GM21515 (cell line): ENCODE measurements around the gene NUDT7.

Source experiments
- ATAC-seq: cut with Tn5 transposase; IDR thresholded peaks from one replicate; pipeline ENCODE4 v1.9.1; 2021; ENCODE audit not compliant: unreplicated experiment

Gene NUDT7

DNA sequence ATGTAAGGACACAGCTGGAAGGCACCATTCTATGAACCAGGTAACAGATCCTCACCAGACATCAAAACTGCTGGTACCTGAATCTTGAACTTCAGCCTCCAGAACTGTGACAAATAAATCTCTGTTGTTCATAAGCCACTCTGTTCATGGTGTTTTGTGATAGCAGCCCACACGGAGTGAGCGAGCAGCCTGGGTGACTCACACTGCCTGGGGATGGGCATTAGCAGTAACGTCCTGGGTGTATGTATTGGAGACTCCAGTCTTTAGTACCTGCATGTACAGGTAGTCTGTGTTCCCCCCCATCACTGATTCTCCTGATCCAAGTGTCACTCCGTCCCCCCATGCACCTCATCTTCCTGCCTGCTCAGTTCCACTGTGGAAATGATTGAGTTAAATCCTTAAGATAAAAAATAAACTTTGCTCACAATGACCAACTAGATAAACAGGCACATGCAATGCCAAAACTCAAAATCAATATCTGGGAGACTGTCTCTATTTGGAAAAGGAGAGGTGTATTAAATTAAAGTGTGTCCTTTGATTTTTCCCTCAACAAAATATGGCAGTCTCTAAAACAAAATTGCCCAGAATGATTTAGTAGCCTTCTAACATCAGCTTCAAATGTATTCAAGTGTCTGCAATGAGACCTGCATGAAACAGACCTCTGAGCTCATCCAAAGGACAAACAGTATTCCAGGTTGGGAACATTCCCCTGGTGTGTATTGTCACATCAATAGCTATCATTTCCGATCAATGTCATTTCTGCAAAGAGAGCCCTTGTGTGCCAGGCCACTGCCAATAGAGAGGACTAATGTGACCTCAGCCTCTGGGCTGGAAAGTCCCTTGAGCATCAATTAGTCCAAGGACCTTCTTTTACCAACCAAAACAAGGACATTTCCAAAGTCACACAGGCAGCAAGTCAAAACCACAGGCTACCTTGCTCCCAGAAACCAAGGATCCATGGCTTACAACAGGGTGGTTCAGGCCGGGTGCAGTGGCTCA, 53.9 kb downstream of the NUDT7 start:
- no peak for ATAC-seq

DNA sequence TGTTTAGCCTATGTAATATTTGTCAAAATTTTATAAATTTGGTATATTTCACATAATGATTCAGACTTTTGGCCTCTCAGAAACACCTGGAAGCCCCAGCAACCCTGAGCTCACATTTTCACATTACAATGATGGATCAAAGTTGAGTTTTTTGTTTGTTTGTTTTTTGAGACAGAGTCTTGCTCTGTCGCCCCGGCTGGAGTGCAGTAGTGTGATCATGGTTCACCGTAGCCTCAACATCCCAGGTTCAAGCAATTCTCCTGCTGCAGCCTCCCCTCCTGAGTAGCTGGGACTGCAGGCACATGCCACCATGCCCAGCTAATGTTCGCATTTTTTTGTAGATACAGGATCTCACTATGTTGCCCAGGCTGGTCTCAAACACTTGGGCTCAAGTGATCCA, 55.4 kb downstream of the NUDT7 start:
- no peak for ATAC-seq

DNA sequence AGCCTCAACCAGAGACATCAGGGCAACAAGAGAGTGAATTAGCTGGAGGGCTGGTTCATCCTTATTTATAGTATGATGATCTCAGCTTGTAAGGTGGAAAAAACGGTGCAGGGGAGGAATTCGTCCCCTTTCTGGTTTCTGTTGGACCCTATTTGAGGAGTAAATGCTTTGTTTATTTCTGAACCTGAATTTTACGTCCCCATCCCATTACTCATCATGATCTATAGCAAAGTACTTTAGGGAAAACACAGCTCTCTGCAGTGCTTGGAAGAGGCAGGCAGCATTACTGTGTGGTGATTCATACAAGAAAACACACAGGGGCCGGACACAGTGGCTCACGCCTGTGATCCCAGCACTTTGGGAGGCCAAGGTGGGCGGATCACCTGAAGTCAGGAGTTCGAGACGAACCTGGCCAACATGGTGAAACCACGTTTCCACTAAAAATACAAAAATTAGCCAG, 58.1 kb downstream of the NUDT7 start:
- no peak for ATAC-seq

DNA sequence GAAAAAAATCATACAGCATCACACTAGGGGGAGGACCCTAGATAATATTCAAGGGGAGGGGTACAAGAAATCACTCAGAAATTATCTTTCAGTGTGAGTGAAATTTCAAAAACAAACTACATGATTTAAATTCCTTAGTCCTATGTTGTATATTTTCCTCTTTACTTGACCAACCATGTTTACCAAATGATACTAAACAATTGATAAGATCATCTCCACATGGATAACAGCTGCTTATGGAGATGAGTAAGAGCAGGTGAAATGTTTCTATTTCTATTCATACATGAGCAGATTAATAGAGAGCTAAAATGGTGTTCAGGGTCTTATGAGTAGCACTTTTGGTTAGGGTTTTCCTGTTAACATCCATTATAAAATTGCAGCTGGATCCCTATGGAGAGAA, 58.8 kb downstream of the NUDT7 start:
- no peak for ATAC-seq

DNA sequence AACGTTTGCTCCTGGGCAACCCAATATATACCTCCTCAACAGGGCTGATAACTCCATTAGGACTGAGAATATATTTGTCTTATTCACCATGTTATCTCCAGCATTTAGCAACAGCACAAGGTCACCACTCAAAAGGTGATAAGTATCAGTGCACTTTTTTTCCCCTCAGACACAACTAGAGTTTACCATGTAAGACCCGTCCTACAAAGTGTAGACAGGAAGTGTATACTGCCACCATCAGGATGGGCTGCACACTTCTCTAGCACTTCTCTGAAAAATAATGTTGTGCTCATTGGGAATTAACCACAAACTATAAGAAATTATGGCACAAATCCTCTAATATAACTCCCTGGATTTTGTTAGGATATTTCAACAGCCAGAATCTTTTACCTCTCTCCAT, 60.4 kb downstream of the NUDT7 start:
- no peak for ATAC-seq

DNA sequence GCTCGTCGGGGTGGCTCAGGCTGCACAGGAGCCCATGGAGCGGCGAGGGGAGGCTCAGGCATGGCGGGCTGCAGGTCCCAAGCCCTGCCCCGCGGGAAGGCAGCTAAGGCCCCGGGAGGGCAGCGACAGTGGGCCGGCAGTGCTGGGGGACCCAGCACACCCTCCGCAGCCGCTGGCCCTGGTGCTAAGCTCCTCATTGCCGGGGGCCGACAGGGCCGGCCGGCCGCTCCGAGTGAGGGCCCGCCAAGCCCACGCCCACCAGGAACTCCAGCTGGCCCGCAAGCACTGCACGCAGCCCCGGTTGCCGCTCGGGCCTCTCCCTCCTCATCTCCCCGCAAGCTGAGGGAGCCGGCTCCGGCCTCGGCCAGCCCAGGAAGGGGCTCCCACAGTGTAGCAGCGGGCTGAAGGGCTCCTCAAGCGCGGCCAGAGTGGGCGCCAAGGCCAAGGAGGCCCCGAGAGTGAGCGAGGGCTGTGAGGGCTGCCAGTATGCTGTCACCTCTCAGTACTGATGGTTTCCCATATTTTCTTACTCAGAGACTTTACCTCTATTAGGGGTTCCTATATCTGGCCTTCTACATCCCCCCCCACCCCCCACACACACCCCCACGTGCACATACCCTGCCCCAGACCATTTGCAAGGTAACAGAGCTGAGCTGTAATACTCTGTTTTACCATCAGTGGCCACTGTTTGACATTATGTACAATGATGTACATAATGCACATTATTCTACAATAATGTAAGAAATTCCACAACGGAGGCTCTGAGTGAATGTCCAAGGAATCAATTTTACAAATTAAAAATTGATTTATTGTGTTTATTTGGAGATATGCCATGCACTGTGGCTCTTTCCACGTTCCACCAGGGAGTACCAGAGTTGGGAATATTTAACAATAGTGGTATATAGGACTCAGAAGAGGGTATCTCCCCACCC, 62.4 kb downstream of the NUDT7 start:
- no peak for ATAC-seq

DNA sequence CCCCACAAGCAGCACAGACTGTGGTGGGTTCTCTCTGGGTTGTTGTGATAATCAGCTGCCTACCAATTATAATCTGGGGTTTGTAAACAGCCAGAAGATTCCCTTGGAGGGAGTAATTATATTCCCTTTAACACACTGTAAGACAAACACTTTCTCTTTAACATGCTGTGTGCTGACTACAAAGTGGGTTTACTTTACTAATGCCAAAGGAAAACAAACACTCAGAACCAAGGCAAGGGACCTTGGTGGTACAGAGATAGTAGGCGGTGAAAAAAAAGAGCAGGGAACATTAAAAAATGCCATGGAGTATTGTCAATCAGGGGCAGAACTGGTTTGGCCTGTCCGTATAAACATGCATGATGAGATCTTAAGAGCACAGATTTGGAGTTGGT, 63.1 kb downstream of the NUDT7 start:
- no peak for ATAC-seq

DNA sequence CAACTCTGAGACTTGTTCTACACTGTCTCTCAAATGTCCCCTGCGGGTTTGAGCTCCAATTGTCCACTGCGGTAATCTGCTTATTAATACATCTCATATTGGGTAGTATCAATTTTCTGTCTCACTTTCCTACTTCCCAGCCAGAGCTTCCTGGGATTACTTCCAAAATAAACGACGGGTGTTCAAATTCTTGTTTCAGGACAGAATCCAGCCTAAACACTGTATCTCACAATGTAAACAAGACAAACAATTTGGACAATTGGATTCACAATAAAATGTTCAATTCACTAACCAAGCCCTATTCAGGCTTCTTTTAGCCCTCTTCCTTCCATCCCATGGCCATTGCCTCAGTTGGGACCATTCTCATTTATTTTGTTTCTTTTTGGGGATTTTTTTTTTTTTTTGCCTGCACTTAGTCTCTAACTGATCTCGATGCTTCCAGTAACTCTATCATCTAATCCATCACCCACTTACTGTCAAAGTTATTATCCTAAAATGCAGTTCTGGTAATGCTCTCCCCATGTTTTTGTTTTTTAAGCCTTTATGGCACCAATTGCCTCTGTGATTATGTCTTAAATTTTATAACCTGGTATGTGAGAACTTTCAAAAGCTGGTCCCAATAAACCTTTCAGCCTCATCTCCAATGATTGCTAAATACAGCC, 64.0 kb downstream of the NUDT7 start:
- no peak for ATAC-seq

DNA sequence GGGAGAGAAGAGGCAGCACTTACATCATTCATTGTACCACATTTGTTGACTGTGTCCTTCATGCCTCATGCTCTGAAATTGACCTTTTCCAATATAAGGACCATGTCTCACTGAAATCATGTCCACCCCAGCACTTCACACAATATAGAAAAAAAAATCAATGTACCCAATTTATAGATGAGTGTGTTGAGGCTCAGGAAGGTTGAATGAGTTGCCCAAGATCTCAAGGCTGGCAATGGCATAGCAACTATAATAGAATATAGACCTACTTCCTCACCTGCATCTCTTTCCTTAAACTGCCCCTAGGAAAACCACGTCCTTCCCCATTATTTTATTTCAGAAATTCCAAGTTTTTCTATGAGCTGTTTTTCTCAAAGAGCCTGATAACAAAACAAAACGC, 65.1 kb downstream of the NUDT7 start:
- no peak for ATAC-seq

DNA sequence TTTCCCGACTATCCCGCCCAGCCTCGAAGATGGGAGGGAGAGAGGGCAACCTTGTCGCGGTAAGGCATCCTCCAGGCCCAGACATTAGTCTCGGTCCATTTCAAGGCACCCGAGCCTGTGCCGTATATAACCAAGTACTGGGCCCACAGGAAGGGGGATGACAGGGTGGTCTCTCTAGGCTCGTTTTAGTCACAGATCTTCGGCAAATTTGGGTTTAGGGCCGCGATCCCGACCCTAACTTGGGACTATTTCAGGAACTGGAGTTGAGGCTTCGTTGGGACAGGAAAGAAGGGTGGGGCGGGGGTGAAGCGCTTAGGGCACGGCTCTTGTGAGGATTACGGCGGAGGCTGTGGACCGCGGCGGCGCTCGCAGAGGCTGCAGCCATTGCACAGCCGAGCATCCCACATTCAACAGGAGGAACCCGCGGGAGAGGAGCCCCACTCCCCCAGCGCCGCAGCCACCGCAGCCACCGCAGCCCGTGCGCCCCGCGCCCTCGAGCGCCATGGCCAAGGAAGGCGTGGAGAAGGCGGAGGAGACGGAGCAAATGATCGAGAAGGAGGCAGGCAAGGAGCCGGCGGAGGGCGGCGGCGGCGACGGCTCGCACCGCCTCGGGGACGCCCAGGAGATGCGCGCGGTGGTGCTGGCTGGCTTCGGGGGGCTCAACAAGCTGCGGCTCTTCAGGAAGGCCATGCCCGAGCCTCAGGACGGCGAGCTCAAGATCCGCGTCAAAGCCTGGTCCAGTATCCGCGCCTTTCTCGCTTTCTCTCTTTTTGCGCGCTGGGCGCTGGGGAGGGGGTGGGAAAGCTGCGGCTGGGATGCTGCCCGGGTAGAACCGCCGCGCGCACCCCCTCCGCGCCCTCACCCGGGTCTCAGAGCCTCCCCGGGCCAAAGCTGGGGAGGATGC, 66.1 kb downstream of the NUDT7 start, which contains the start of gene VAT1L:
Gene VAT1L (plus strand): TSS at position 384 of the 904 bp plus-strand sequence. CDS start 119 bp downstream, at position 503.
- ATAC-seq, result no peak

DNA sequence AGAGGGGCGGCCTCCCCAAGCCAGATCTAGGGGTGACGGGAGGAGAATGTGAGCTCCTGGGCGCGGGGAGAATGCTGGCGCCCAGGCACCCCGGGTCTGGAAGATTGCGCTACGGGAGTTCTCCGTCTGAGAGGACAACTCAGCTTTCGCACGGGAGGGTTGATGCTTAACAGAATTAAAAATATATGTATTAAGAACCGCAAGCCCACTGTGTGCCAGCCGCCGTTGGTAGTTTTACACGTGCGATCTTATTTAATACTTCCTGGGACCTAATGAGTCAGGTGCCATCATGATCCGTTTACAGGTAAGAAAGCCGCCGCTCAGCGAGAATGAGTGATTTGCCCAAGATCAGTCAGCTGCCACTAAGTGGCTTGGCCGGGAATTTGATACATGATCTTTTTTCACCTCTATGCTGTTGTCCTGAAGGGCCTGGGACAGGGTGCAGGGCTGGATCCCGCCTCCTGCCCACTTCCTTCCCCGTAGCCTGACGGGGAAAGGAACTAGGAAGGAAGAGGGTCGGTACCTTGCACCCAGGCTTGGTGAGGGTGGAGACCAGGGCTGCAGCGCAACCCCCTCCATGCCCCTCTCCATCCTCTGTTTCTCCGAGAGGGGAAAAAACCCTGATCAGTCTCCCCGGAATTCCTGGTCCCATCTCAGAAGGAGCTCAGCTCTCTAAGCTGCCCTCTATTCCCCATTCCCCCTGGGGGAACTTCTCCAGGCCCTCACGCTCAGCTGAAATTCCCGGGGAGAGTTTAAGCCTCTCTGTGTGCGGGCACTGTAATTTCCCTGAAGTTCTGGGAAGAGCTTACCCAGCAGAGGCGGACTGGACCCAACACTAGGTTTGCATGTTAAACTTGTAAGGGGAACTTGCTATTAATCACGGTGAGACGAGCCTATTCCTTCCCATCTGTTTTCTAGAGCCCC, 67.0 kb downstream of the NUDT7 start:
- no peak for ATAC-seq

DNA sequence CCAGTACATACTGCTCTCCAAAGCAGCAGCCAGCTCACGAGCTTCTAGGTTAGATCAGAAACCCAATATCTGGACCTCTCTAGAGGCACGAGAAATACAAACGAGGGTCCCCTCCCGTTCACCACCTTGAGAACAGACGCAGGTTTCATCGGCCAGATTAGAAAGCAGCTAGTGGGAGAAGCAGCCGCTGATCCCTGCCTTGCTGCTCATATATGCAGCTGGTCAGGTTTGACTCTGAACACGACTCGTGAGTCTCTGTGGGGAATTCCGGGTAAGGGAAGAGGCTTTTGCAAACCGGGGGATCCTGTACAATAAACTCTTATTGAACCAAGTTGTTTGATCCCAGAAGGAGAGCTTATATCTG, 67.7 kb downstream of the NUDT7 start:
- no peak for ATAC-seq

DNA sequence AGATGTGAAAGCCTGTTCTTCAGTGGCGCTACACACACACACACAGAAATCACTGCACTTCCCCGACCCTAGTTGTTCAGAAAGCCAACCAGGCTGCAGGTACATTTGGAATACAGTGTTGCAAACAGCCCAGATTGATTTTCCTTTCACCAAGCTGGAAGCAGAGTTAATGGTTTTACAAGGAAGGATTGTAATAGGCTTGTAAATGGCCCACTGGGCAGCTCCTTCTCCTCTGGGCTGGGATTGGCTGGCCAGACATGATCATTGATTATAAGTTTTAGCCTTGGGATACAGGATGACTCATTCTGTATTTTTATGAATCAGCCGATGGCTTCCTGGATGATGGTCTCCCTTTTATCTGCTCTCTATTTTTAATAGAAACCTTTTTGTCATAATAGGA, 68.6 kb downstream of the NUDT7 start:
- no peak for ATAC-seq
